Coronary artery (tissue), 2 donors: Measurements from ENCODE around the gene RBM17.
A peak's percentile ranks its signal among the peaks of the same experiment; 100 is the strongest.

ENCODE experiments used
- DNase-seq: peaks from one replicate; pipeline ENCODE4 v3.0.0-alpha.2; 2017; ENCODE audit warnings: low spot score
- H3K27ac ChIP-seq, 2 donors: fragments of 200-600 bp; sonication (generic); one replicate each; pipeline ENCODE4 v1.5.1; 2016 to 2019
- H3K4me3 ChIP-seq: fragments of 200-600 bp; sonication (generic); 2 replicates; pipeline ENCODE4 v1.5.1; 2016; ENCODE audit warnings: mild to moderate bottlenecking, moderate library complexity
- TF ChIP-seq, protein P1 (sequence below): fragments of 200-600 bp; sonication (generic); IDR thresholded peaks from one replicate; pipeline ENCODE4 v1.5.1; 2019; ENCODE audit warnings: antibody characterized with exemption

The RBM17 gene

DNA sequence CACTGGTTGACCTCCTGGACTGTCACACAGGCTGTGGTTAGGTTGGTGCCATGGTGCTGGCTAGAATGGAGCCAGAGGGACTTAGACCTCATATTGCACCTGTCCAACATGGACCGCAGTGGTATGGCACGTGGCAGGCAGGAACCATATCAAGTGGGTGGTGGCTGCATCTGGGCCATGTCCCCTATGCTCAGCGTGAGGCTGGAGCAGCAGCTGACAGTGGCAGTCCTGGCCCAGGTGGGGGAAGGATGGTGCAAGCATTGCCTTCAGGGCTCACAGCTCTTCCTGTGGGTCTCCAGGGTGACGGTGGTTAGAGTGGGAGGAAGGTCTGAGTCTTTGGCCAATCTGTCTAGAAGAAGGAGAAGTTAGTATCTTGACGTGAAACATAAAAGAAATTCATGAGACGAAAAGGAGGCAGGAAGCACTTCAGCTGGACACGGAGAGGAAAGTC lies 59.4 kb downstream of the RBM17 start:
- H3K4me3 ChIP-seq: no peak overlapping the region
- TF ChIP-seq, protein P1, sequence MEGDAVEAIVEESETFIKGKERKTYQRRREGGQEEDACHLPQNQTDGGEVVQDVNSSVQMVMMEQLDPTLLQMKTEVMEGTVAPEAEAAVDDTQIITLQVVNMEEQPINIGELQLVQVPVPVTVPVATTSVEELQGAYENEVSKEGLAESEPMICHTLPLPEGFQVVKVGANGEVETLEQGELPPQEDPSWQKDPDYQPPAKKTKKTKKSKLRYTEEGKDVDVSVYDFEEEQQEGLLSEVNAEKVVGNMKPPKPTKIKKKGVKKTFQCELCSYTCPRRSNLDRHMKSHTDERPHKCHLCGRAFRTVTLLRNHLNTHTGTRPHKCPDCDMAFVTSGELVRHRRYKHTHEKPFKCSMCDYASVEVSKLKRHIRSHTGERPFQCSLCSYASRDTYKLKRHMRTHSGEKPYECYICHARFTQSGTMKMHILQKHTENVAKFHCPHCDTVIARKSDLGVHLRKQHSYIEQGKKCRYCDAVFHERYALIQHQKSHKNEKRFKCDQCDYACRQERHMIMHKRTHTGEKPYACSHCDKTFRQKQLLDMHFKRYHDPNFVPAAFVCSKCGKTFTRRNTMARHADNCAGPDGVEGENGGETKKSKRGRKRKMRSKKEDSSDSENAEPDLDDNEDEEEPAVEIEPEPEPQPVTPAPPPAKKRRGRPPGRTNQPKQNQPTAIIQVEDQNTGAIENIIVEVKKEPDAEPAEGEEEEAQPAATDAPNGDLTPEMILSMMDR: no peak
- H3K27ac ChIP-seq: peak overlapping the region in 1 of 2 donors; percentile 39
- no peak for DNase-seq

DNA sequence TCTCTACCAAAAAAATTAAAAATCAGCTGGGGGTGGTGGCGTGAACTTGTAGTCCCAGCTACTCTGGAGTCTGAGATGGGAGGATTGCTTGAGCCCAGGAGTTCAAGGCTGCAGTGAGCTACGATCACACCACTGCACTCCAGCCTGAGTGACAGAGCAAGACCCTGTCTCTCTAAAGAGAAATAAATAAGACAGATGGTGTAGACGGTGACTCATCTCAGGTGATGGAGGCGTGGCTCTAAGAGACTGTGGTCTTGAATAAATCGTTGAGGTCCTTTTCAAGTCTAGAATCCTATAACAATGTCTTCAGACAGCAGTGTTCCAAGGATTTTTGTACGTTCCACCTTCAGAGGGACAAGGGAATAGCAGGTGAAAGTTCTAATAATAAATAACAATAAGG lies 60.1 kb downstream of the RBM17 start:
- no peak for DNase-seq
- no peak overlapping the region for H3K4me3 ChIP-seq

DNA sequence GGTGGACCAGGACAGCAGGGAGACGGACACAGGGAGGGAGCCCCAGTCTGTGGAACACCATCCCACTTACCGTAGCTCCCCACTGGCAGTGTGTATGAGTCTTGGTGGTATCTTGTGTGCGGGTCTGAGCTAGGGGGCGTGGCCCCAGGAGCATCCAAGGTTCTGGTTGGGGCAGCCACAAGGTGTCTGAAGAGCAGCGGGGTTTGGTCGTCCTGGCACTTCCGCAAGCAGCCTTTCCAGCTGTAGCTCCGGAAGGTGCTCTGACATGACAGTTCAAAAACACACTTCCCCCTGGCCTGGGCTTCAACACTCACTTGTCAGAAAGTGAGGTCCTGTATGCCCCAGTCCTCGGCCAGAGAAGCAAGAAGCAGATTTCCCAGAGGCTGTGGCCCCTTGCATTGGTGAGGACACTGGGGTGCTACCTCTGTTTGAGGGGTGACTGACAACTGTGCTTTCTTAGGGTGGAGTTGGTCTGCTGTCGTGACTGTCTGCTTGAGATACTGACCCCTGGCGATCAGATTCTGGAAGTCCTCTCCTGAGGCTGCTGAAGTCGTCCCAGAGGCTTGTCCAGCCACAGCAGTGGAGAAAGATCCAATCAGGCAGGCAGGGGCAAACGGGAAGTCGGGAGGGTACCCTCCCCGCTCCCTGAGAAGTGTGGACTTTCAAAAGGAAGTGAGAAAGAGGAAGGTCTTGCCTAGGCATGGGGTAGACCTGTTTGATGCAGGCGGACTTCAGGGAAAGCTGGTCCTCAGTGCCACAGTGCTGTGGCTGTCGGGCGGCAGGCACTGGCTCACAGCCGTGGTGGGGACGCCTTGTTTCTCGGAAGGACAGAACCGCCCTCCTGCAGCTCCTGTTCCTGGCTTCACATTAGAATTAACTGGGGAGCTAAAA lies 62.5 kb downstream of the RBM17 start:
- TF ChIP-seq, protein P1: peak; percentile 43
- H3K27ac ChIP-seq: peak overlapping the region in 1 of 2 donors; percentile 84
- H3K4me3 ChIP-seq: peak overlapping the region; percentile 41
- no peak for DNase-seq

More for the DNA sequence above, 60.1 kb downstream of the RBM17 start:
- TF ChIP-seq, protein P1: no peak
- peak overlapping the region in 1 of 2 donors; percentile 7 for H3K27ac ChIP-seq

DNA sequence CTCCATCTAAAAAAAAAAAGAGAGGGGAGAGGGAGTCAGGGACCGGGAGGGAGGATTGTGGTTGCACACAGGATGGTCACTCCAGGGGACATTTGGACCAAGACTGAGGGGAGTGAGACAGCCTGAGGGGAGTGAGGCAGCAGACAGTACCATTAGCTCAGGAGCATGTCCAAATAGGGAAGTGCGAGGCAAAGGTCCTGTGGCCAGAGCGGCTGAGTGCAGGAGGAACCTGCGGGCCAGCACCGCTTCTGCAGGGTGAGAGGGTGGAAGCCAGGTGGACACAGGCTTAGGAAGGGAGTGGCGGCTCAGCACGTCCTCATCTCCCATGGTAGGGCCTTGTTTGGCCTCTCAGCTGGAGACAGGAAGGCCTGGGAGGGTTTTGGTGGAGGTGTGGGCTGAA lies 65.0 kb downstream of the RBM17 start:
- TF ChIP-seq, protein P1: no peak
- H3K27ac ChIP-seq: no peak overlapping the region
- DNase-seq: no peak
- H3K4me3 ChIP-seq: no peak overlapping the region

DNA sequence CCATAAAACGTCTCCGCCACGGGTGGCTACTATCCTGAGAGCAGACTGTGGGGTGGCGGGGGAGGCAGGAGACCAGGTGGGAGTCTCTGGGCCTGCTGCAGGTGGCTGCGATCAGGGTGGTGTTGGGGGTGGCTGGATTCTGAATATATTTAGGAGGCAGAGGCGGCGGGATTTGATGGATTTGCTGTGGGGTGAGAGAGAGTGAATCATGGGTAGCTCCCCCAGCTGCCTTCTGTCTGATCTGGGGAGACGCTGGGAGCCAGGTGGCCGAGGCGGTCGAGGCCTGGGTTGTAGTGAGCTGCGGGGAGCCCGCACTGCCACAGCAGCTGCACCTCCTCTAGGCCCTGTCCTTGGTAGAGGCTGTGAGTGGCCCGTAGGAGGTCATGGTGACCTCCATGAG lies 65.7 kb downstream of the RBM17 start:
- no peak for DNase-seq
- Histone ChIP-seq H3K27ac (no peak overlapping the region), H3K4me3 (no peak overlapping the region)
- TF ChIP-seq, protein P1: no peak

DNA sequence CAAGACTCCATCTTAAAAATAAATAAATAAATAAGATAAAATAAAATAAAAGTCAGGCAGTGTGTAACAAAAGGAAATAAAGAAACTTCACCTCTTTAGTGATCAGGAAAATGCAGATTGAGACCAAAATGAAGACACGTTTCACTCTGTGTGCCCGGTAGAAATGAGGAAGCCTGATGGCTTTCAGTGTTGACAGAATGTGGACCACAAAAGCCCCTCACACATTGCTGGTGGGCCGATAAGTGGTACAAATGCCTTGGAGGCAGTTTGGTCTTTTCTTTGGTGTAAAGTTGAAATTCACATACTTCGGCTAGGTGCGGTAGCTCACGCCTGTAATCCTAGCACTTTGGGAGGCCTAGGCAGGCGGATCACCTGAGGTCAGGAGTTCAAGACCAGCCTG lies 69.4 kb downstream of the RBM17 start:
- DNase-seq: no peak
- no peak overlapping the region for H3K4me3 ChIP-seq
- TF ChIP-seq, protein P1: no peak
- H3K27ac ChIP-seq: peak overlapping the region in 1 of 2 donors; percentile 57

DNA sequence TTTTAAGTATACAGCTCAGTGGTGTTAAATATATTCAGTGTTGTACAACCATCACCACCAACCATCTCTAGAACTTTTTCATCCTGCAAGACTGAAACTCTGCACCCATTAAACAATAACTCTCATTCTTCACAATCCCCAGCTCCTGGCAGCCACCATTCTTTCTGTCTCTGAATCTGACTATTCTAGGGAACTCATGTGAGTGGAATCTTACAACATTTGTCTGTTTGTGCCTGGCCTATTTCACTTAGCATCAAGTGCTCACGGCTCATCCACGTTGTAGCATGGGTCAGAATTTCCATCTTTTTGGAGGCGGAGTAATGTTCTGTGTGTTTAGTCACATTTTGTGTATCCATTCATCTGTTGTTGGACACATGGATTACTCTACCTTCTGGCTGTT lies 73.1 kb downstream of the RBM17 start:
- TF ChIP-seq, protein P1: no peak
- H3K27ac ChIP-seq: peak overlapping the region in 1 of 2 donors; percentile 26
- H3K4me3 ChIP-seq: no peak overlapping the region
- no peak for DNase-seq
